ENCODE measurements around the gene PANX1.
"Not testable (repeated sequence)": the region's sequence is repeated elsewhere in the genome, so short reads cannot be mapped to it uniquely, and the experiment has no call there.

PANX1 gene, protein sequence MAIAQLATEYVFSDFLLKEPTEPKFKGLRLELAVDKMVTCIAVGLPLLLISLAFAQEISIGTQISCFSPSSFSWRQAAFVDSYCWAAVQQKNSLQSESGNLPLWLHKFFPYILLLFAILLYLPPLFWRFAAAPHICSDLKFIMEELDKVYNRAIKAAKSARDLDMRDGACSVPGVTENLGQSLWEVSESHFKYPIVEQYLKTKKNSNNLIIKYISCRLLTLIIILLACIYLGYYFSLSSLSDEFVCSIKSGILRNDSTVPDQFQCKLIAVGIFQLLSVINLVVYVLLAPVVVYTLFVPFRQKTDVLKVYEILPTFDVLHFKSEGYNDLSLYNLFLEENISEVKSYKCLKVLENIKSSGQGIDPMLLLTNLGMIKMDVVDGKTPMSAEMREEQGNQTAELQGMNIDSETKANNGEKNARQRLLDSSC

DNA sequence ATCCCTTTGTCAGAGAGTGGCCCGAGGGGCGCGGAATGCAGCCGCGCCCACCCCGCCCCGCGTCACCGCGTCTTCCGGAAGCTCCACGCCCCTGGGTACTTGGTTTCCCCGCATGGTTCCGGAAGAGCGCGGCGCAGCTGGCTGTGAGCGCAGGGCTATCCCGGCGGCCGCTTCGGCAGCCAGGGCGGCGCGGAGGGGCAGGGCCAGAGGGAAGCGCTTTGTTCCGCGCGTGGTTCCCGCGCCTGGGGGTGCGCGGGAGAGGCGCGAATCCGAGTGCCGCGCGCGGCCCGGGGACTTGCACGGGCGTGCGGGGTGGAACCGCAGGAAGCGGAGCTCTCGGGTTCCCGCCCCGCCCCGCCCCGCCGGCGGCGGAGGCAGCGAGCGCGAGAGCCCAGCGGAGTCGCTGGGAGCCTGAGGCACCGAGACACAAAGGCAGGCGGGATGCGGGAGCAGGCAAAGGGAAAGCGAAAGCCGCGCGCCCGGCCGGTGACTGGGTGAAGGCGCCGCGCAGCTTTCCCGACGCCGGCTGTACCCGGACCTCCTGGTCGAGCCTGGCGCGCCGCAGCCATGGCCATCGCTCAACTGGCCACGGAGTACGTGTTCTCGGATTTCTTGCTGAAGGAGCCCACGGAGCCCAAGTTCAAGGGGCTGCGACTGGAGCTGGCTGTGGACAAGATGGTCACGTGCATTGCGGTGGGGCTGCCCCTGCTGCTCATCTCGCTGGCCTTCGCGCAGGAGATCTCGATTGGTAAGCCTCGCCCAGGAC lies at the start of gene PANX1:
Gene PANX1 (plus strand): TSS at position 96 of the 766 bp plus-strand sequence. CDS start 472 bp downstream, at position 568.
- DNase-seq, result peak; percentile 76

DNA sequence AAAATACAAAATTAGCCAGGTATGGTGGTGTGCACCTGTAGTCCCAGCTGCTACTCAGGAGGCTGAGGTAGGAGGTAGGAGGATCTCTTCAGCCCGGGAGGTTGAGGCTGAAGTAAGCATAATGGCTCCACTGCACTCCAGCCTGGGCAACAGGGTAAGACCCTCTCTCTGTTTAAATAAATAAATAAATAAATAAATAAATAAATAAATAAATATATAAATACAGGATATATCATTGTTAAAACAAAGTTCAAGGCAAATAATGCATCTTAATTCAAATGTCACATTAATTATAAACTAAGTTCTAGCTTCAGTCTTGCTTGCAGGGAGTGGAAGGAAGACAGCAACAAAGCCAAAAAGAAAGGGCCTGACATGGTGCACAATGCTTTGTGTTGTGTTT lies 44.5 kb upstream of the PANX1 start:
- DNase-seq, result no peak

DNA sequence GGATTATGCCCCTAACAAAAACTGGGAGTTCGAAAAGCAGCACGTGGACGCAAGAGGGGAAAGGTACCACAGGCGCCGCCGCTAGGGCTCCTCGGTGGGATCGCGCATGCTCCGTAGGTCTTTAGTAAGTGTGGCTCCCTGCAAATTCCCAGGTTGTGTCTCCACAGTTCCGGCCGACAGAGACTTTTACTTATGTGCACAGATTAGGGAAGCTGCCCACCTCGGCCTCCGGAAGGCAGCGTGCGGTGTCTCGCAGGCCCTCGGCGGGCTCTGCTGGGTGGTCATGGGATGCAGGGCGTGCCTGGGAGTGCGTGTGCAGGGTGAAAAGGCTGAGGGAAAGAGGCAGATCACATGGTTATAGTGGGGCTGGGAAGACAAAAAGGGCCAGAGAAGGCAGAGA lies 39.7 kb upstream of the PANX1 start:
- DNase-seq, result no peak

DNA sequence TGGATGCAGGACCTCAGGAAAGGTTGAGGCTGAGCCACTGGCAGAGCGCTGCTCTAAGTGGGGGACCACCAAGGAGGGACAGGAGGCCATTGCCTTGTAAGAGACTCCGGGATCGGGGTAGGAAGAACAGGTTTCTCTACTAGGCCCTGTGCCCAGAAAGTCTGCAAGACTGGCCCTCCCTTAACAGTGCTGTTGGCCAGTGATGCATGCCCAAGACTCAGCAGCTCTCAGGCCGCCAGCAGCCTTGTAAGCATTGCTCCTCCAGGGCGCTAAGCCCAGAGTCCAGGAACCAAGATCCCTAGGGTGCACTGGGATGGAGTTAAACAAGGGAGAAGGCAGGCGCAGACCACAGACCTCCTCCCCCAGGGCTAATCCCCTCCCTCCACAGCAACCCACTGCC lies 39.3 kb upstream of the PANX1 start:
- DNase-seq, result no peak

DNA sequence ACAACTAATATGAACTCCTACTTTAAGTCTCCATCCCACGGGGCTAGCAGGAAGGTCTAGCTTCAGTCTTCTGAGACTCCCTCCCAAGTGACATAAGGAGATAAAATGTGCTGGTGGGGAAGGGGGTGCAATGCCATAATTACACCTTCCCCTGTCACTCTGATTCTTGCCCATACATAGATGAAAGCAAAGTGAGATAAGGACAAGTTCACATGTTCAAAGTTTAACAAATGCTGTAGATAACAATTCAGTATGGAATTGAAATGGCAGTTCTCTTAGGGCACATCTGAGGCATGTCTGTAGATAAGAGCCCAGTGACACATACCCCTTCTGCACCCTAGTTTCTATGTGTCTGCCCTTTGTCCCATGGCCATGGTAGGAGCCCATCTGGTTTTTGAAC lies 38.2 kb upstream of the PANX1 start:
- no peak for DNase-seq

DNA sequence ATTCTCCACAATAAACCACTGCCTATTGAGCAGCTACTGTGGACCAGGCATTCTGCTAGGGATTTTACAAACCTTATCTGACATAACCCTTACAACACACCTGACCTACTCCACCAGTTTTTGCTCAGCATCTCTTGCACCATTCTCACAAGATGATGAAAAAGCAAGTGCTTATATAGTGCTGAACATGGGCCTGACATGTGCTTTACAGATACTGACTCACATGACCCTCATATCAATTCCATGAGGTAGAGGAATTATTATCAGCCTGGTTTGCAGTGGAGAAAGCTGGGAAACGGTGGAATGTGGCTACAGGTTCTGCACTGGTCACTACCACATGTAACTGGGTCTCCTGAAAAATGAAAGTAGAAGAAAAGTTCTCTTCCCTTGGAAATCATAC lies 37.5 kb upstream of the PANX1 start:
- no peak for DNase-seq

DNA sequence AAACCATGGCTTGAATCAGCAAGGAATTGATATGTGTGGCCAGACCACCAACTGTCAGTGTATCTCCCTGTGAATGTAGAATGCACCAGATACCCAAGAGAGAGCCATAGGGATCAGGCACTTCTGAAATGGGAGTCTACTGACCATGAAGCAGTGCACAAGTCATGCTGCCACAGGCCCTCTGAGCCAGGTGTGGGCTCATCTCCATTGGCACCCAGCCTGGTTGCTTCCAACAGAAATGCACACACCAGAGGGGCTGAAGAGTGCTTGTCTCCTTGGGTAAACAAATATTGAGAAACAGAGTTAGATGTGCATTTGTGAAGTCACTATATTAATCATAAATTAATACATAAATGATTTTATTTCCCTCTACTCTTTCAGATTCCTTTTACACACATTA lies 28.4 kb upstream of the PANX1 start:
- no peak for DNase-seq

DNA sequence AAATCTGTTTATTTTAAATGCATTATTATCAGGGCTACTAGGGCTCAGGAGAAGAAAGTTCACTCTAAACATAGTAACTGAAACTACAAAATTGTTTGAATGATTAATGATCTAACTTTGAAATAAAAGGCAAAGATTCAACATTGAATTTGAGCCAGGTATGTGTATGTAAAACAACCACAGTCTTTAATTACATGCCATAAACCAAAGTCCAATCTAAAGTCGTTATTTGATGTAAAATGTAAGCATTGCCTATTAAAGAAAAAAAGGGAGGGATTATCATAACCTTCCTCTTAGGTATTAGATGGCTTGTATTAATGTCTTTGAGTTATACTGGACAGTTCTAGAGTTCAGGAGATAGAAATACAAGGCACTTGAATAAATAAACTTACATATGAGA lies 25.2 kb upstream of the PANX1 start:
- no peak for DNase-seq

DNA sequence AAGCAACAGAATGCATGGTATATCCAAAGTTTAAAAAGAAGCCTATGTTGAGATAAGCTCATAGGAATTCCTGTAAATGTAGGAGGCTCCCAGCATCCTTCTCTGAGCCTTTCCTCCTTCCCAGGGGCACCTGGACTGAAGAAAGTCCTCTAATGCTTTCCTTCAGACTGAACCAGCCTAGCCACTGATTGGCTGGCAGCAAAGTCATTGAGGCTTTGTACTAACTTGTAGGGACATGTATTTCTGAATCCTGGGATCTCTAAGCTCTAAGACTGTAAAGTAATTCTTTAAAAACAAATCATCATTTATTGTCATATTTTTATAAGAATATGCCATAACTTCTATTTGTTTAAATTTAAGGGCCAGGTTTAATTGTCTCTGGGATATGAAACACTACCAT lies 23.9 kb upstream of the PANX1 start:
- DNase-seq, result no peak

DNA sequence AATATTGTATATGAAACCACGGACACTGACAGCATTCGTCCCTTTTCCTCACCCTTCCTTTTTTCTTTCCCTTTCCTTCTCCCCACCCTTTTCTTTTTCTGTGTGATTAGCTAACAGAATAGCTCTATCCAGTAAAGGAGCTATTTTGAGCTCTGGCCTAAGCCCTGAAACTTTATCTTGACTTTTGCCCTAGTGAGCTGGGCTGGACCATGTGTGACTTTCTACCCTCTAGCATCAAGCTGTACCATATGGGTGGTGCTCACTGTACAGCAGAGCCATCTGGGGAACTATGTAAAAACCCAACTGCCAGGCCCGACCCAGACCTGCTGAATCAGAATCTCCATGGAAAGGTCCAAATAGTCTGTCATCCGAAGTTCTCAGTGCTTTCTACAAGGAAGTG lies 21.9 kb upstream of the PANX1 start:
- DNase-seq, result no peak

DNA sequence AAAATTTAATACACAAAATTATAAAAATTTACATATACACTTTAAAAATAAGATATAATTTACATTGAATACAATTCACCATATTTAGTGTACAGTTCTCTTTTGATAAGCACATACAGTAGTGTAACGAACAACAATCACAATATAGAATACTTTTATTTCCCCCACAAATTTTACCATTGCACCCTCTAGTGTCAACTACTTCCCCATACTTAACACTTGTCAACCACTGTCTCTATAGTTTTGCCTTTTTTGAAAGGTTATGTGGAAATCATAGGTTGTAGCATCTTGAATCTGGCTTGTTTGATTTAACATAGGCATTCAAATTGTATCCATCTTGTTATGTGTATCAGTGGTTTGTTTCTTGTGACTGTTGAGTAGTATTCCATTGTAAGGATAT lies 21.3 kb upstream of the PANX1 start:
- DNase-seq, result no peak

DNA sequence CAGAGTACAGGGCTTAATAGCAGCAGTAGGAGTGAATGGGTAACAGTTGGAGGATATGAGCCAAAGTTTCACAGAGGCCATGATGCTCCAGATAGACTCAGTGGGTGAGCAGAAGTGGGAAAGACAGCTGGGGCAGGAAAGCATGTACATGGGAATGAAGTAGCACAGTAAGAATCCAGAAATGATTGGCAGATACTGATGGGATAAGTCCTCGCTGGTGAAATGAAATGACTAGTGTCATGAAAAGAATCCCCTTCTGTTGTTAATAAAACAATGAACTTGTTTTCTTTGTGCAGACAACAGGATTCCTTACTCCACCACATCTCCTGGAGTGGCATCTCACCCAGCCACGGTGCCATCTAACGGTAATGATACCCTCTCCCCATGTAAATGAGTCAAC lies 17.4 kb upstream of the PANX1 start:
- DNase-seq, result no peak

DNA sequence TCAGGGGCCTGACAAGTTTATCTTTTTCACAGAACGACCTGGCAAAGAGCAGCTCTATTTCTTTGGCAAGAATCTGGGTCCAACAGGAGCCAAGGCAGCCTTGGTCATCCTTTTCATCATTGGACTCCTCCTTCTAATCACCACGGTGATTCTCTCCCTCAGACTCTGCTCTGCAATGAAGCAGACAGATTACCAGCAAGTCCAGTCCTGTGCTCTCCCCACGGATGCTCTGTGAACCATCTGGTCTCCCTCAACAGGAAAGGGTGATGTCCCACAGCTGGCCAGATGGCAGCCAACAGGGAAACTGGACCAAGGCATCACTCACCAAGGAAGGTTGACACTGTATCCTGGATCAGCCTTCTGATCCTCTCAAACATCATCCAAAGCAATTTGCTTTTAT lies 17.0 kb upstream of the PANX1 start:
- DNase-seq, result no peak

DNA sequence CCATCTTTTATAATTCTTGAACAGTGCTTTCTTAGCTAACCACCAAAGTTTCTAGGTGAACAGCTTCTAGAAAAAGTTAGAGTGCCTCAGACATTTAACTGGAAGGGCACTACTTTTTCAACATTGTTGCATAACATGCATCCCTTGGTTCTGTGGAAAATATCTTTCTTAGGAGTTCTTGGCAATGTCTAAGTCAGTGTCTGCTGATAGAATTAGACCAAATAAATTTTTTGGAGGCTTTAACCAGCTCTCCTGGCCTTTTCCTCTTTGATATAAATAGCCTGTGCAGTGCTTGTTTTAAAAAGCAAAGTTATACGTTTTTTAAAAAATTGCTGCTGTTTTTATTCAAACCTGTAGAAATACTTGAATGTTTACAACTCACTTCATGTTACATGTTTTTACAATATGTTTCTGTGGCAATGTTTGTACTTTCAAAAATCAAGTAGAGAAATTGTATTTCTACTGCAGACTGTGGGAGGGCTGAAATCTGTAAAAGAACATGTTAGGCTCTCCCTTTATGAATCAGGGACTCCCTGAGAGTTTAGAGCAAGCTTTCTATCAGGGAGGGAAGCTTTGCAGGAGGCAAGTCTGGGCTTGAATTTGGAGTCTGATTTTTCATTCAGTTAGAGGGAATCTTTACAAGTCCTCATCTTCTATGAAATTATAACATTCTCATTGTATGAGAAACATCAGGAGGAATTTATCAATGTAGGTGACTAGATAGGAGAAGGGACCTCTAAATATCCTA lies 16.3 kb upstream of the PANX1 start:
- DNase-seq, result no peak

DNA sequence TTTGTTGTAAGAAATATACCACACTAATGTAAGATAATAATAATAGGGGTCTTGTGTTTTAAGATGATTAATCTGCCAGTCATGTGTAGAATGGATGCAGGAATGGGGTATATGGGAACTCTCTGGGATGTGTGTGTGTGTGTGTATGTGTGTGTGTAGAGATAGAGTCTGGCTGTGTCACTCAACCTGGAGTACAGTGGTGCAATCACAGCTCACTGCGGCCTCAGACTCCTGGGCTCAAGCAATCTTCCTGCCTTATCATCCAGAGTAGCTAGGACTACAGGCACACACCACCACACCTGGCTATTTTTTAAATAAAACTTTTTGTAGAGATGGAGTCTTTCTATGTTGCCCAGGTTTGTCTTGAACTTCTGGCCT lies 11.5 kb upstream of the PANX1 start:
- no peak for DNase-seq

DNA sequence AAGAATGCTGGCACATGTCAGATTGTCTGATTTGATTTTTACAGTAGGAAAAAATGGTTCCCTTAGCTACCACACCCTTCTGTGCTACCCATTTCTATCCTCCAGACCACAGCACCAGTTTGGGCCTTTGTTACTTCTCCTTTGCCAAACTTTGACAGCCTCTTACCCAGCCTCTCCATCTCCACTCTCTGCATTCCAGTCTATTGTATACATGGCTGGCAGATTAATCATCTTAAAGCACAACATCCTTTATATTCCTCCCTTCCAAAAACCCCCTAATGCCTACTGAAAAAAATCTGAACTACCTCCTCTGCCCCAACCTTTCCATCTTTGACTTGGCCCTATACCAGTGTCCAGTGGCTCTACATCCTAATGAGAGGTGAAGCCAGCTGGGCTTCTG lies 10.8 kb upstream of the PANX1 start:
- DNase-seq, result no peak

DNA sequence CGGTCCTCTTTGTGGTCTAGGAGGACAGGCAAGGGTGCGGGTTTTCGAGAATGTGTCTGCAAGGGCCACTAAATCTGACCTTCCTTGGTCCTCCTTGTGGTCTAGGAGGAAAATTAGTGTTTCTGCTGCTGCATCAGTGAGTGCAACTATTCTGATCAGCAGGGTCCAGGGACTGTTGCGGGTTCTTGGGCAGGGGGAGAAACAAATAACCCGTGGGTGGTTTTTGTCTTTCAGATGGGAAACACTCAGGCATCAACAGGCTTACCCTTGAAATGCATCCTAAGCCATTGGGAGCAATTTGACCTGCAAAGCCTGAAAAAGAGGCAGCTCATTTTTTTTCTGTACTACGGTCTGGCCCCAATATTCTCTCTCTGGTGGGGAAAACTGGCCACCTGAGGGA lies 9.0 kb upstream of the PANX1 start:
- not testable (repeated sequence) for DNase-seq

DNA sequence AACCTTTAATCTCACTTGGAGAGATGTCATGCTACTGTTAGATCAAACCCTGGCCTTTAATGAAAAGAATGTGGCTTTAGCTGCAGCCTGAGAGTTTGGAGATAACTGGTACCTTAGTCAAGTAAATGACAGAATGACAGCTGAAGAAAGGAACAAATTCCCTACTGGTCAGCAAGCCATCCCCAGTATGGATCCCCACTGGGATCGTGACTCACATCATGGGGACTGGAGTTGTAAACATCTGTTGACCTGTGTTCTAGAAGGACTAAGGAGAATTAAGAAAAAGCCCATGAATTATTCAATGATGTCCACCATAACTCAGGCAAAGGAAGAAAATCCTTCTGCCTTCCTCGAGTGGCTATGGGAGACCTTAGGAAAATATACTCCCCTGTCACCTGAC lies 8.1 kb upstream of the PANX1 start:
- not testable (repeated sequence) for DNase-seq

DNA sequence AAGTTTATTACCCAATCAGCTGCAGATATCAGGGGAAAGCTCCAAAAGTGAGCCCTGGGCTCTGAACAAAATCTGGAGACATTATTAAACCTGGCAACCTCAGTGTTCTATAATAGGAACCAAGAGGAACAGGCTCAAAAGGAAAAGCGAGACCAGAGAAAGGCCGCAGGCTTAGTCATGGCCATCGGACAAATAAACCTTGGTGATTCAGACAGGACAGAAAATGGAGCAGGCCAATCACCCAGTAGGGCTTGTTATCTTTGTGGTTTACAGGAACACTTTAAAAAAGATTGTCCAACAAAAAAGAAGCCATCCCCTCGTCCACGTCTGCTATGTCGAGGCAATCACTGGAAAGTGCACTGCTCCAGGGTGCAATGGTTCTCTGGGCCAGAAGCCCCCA lies 7.7 kb upstream of the PANX1 start:
- DNase-seq, result no peak

DNA sequence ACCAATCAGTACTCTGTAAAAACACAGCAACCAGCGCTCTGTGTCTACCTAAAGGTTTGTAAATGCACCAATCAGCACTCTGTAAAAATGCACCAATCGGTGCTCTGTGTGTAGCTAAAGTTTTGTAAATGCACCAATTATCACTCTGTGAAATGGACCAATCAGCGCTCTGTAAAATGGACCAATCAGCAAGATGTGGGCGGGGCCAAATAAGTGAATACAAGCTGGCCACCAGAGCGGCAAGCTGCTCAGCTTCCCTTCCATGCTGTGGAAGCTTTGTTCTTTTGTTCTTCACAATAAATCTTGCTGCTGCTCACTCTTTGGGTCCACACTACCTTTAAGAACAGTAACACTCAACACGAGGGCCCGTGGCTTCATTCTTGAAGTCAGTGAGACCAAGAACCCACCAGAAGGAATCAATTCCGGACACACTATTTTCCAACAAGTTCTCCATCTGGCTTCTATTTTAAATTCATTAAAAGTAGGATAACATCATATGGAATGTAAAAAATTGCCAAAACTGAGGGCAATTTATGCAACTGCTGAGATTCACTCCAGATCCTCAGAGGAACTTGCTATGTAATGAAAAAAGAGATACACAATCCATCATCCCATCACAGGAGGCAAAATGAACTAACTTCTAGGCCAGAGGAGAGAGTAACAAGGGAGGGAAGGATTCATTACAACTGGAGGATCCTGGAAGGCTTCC lies 3.1 kb upstream of the PANX1 start:
- no peak for DNase-seq

DNA sequence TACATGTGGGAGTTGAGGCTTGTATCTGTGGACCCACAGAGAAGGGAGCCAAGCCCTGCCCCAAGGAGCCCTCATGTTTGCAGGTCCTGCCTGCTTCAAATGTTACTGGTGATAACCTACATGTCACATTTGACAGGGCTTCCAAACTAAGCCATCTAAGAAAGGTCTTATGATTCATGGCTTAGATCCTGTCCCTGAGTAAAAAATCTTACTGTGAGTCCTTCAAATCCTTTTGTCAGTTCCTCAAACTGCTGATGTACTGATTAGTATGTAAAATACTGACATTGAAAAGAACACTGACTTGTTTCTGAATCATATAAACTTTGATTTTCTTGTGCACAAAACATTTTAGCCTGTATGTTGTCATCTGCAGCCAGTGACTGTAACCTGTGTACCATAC lies 1.0 kb upstream of the PANX1 start:
- DNase-seq, result no peak

DNA sequence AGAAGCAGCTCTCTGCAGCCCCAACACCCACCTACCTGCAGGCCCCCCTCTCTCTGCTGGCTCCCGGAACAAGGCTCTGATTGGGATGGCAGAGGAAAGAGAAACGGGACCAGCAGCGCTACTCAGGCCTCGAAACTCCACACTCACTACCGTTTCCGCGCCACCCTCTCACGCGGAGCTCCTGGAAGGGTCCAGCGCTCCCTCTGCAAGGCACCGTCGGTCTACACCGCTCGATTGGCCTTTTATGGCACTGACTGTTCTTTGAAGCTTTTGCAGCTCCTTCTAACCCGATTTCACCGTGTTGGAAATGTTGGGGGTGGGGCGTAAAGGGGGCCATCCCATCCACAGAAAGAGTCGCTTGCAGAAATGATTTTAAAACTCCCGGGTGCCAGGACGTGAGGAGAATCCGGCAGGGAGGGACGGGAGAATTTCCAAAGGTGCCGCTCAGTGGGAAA lies 323 bp upstream of the PANX1 start:
- DNase-seq, result peak; percentile 31
